ENCODE results near the gene FRMPD1. TPM values are rescaled to one million over a fixed set of nuclear protein-coding genes. Genes with fewer than 3 reads are reported as not detected.

The FRMPD1 gene
- total RNA-seq, 4 donors from 2014 or later = 0.27 to 4.6 (median 0.64) TPM; not detected in 1

- intact Hi-C loops (cut with DNase I; ENCODE audit: low total_unique reads) (no loop called here), in situ Hi-C loops (cut with MboI; ENCODE audit: low pct_ligation_motif_present in 1 of 4, low pct_unique_long_range_greater_than_20kb in 1 of 4, low sequenced_read_pairs in 3 of 4) (loop anchor here in 2 of 4 donors (25.0 kb wide), 3 partner anchors 103 to 322 kb away; partner anchors contain the start of genes FBXO10 (in 1 of the 2), TOMM5 (in 1 of the 2) and ZBTB5 (in 1 of the 2))
- Histone ChIP-seq H3K4me1 (peaks cover 11 to 23% (median 15%) of the 10 kb centered on the region in 4 donors), H3K36me3 (peaks cover 0 to 31% (median 6%) of the 10 kb centered on the region in 4 donors), H3K27ac (peak overlapping the region; percentile 84 to 93 (median 89)), H3K4me3 (peak overlapping the region; percentile 68 to 93 (median 88)), H3K27me3 (no peaks in the 10 kb centered on the region), H3K9me3 (no peaks in the 10 kb centered on the region)
- 1 to 6% methylated on average over 3 to 6 of the region's 6 CpGs for WGBS, 2 donors (ENCODE audit: low coverage in 1 of 2)
- no peak for DNase-seq
- no peak for TF ChIP-seq EP300 (IDR thresholded peaks at IDR 0.05; ENCODE audit: low read depth)
- no peak for TF ChIP-seq POLR2A (IDR thresholded peaks at IDR 0.05)
Observed at GRCh38 chr9:37784291-37784615, 133.5 kb downstream of the FRMPD1 start.

GRCh38 chr9:37784616-37785483 lies 134.1 kb downstream of the FRMPD1 start, which contains the start of gene EXOSC3:
TSS of gene EXOSC3 (minus strand) at chr9:37785064. CDS start at chr9:37785044, 20 bp downstream.
- TF ChIP-seq CTCF (IDR thresholded peaks at IDR 0.05) (peak in 3 of 5 experiments; percentile 10 to 33 (median 31)), POLR2A (IDR thresholded peaks at IDR 0.05) (peak; percentile 75), EP300 (IDR thresholded peaks at IDR 0.05; ENCODE audit: low read depth) (no peak), POLR2AphosphoS5 (IDR thresholded peaks at IDR 0.05) (peak; percentile 77 to 89 (median 82))
- 1% methylated on average over 54 of the region's 73 CpGs; no CpG with 5 or more reads in 1 of the 2 donors for WGBS, 2 donors (ENCODE audit: low coverage in 1 of 2)
- in situ Hi-C loops (cut with MboI; ENCODE audit: low pct_ligation_motif_present in 1 of 4, low pct_unique_long_range_greater_than_20kb in 1 of 4, low sequenced_read_pairs in 3 of 4) (loop anchor here in 2 of 4 donors (25.0 kb wide), 3 partner anchors 102 to 323 kb away; partner anchors contain the start of genes FBXO10 (in 1 of the 2), TOMM5 (in 1 of the 2) and ZBTB5 (in 1 of the 2)), intact Hi-C loops (cut with DNase I; ENCODE audit: low total_unique reads) (no loop called here)
- H3K36me3 ChIP-seq = peaks cover 0 to 31% (median 6%) of the 10 kb centered on the region in 4 donors
- DNase-seq = peak; percentile 91
- no peaks in the 10 kb centered on the region for H3K27me3 ChIP-seq
- peak within 1 kb of the TSS; percentile 84 to 93 (median 89) for H3K27ac ChIP-seq
- peaks cover 11 to 23% (median 15%) of the 10 kb centered on the region in 4 donors for H3K4me1 ChIP-seq
- peak within 1 kb of the TSS; percentile 68 to 93 (median 88) for H3K4me3 ChIP-seq
- no peaks in the 10 kb centered on the region for H3K9me3 ChIP-seq

GRCh38 chr9:37787059-37787458 lies 136.3 kb downstream of the FRMPD1 start:
- Histone ChIP-seq H3K4me3 (no peak overlapping the region), H3K4me1 (peaks cover 11 to 23% (median 15%) of the 10 kb centered on the region in 4 donors), H3K9me3 (no peaks in the 10 kb centered on the region), H3K27ac (no peak overlapping the region), H3K36me3 (peaks cover 0 to 12% (median 3%) of the 10 kb centered on the region in 4 donors), H3K27me3 (no peaks in the 10 kb centered on the region)
- no peak for DNase-seq
- TF ChIP-seq EP300 (IDR thresholded peaks at IDR 0.05; ENCODE audit: low read depth) (no peak), POLR2A (IDR thresholded peaks at IDR 0.05) (no peak), CTCF (IDR thresholded peaks at IDR 0.05) (no peak), POLR2AphosphoS5 (IDR thresholded peaks at IDR 0.05) (no peak)
- in situ Hi-C loops (cut with MboI; ENCODE audit: low pct_ligation_motif_present in 1 of 4, low pct_unique_long_range_greater_than_20kb in 1 of 4, low sequenced_read_pairs in 3 of 4) (loop anchor here in 2 of 4 donors (25.0 kb wide), 3 partner anchors 100 to 325 kb away; partner anchors contain the start of genes FBXO10 (in 1 of the 2), TOMM5 (in 1 of the 2) and ZBTB5 (in 1 of the 2)), intact Hi-C loops (cut with DNase I; ENCODE audit: low total_unique reads) (no loop called here)
- WGBS, 2 donors (ENCODE audit: low coverage in 1 of 2) = 80 to 81% methylated on average over 22 to 45 of the region's 45 CpGs

- peaks cover 0 to under 1% (median 0%) of the 10 kb centered on the region in 4 donors for H3K36me3 ChIP-seq
- TF ChIP-seq EP300 (IDR thresholded peaks at IDR 0.05; ENCODE audit: low read depth) (no peak), POLR2A (IDR thresholded peaks at IDR 0.05) (no peak), POLR2AphosphoS5 (IDR thresholded peaks at IDR 0.05) (no peak)
- H3K27ac ChIP-seq = no peak overlapping the region
- WGBS, 2 donors (ENCODE audit: low coverage in 1 of 2) = 79 to 83% methylated on average over 6 of the region's 6 CpGs
- no peak overlapping the region for H3K4me3 ChIP-seq
- no peak for DNase-seq
- intact Hi-C loops (cut with DNase I; ENCODE audit: low total_unique reads) (no loop called here), in situ Hi-C loops (cut with MboI; ENCODE audit: low pct_ligation_motif_present in 1 of 4, low pct_unique_long_range_greater_than_20kb in 1 of 4, low sequenced_read_pairs in 3 of 4) (loop anchor here in 2 of 4 donors (25.0 kb wide), 3 partner anchors 99 to 326 kb away; partner anchors contain the start of genes FBXO10 (in 1 of the 2), TOMM5 (in 1 of the 2) and ZBTB5 (in 1 of the 2))
- no peaks in the 10 kb centered on the region for H3K9me3 ChIP-seq
- H3K27me3 ChIP-seq = no peaks in the 10 kb centered on the region
- H3K4me1 ChIP-seq = peaks cover 10 to 15% (median 14%) of the 10 kb centered on the region in 4 donors
Observed at GRCh38 chr9:37788332-37788731, 137.6 kb downstream of the FRMPD1 start.
